ENCODE data around the gene MIDN. TPM values are rescaled to one million over a fixed set of nuclear protein-coding genes. Genes with fewer than 3 reads are reported as not detected.

MIDN gene
- total RNA-seq, 1 experiment from 2014 or later, result 286 TPM

GRCh38 chr19:1272423-1273262, 24.3 kb downstream of the MIDN start:
- Histone ChIP-seq H3K79me2 (ENCODE audit: insufficient read depth, low read length) (peaks cover 4% of the 10 kb centered on the region; the same call in 1 of the 2 replicates), H4K8ac (replicated peaks; ENCODE audit: insufficient read length, low read depth, low read length) (no peak overlapping the region), H3K4me2 (ENCODE audit: insufficient read depth, insufficient read length, low read length) (no peak overlapping the region), H2BK5ac (ENCODE audit: insufficient read length, low read length) (no peak overlapping the region), H3K9ac (ENCODE audit: extremely low read depth, insufficient read length, low read length) (peak overlapping the region; percentile 6), H3K4ac (ENCODE audit: low read depth, low read length) (no peak overlapping the region), H3K79me1 (ENCODE audit: insufficient read depth, low read depth, low read length, poor library complexity, severe bottlenecking) (peaks cover 9% of the 10 kb centered on the region), H2BK12ac (ENCODE audit: insufficient read length, low read depth, low read length) (no peak overlapping the region), H3K14ac (ENCODE audit: insufficient read depth, low read length) (no peak overlapping the region), H3K9me3 (ENCODE audit: control insufficient read depth, low read depth, low read length) (no peaks in the 10 kb centered on the region), H2BK15ac (ENCODE audit: low read depth, low read length) (no peak overlapping the region), H2BK20ac (ENCODE audit: low read depth, low read length, poor library complexity, severe bottlenecking) (no peak overlapping the region), H2AK5ac (ENCODE audit: insufficient read length, low read length) (no peak overlapping the region), H3K56ac (ENCODE audit: insufficient read length, low read depth, low read length) (no peak overlapping the region), H4K91ac (ENCODE audit: insufficient read length, low read depth, low read length) (no peak overlapping the region), H3K27ac (ENCODE audit: insufficient read length, low read depth, low read length) (no peak overlapping the region), H3K23ac (ENCODE audit: insufficient read length, low read depth, low read length) (no peak overlapping the region), H4K20me1 (ENCODE audit: control insufficient read depth, insufficient read depth, insufficient read length) (no peaks in the 10 kb centered on the region), H3K18ac (ENCODE audit: insufficient read length, low read depth, low read length) (no peak overlapping the region), H3T11ph (ENCODE audit: low read length) (no peak overlapping the region), H3K4me1 (ENCODE audit: insufficient read depth, low read length) (no peaks in the 10 kb centered on the region; the same call in 1 of the 2 replicates), H4K5ac (ENCODE audit: insufficient read length, low read depth, low read length) (no peak overlapping the region), H3K23me2 (ENCODE audit: insufficient read length, low read depth, low read length, poor library complexity, severe bottlenecking) (peaks cover 16% of the 10 kb centered on the region), H3K27me3 (ENCODE audit: insufficient read depth, low read length) (no peaks in the 10 kb centered on the region), H2AFZ (ENCODE audit: low read length) (no peak overlapping the region), H2BK120ac (ENCODE audit: low read depth, low read length, poor library complexity, severe bottlenecking) (no peak overlapping the region)
- DNase-seq, result no peak
- TF ChIP-seq CTCF (conservative IDR thresholded peaks at IDR 0.05), result no peak
- Mint-ChIP-seq H3K36me3 (ENCODE audit: insufficient read depth in 1 of 3, low read depth in 3 of 3) (peaks cover 36 to 58% (median 50%) of the 10 kb centered on the region in 3 experiments), H3K9me3 (no peaks in the 10 kb centered on the region), H3K4me1 (peaks cover 47 to 57% of the 10 kb centered on the region in 2 experiments), H3K27me3 (ENCODE audit: low read depth) (peaks cover 6% of the 10 kb centered on the region), H3K27ac (peak overlapping the region in 2 of 3 experiments; percentile 54 to 93; a peak in 4 of 7 replicates), H3K4me3 (peak overlapping the region; percentile 4 to 28; a peak in 3 of 5 replicates)
- WGBS (ENCODE audit: extremely low coverage, insufficient read length, low lambda C conversion rate), result 100% methylated on average over 2 of the region's 33 CpGs

Data from H9 (cell line).